NCI-H226 (cell line): ENCODE measurements around the gene PLXNA4.

Source experiments
- DNase-seq: peaks from one replicate; pipeline ENCODE4 v3.0.0-alpha.2; 2015

The PLXNA4 gene

DNA sequence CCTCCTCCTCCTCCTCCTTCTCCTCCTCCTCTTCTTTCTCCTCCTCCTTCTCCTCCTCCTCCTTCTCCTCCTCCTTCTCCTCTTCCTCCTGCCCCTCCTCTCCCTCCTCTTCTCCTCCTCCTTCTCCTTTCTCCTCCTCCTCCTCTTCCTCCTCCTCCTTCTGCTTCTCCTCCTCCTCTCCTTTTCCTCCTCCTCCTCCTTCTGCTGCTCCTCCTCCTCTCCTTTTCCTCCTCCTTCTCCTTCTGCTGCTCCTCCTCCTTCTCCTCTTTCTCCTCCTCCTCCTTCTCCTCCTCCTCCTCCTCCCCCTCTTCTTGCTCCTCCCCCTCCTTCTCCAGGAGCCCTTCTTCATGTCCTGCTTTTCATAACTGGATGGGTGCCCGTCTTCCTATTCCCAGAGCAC, 12.2 kb downstream of the PLXNA4 start:
- DNase-seq, result no peak

DNA sequence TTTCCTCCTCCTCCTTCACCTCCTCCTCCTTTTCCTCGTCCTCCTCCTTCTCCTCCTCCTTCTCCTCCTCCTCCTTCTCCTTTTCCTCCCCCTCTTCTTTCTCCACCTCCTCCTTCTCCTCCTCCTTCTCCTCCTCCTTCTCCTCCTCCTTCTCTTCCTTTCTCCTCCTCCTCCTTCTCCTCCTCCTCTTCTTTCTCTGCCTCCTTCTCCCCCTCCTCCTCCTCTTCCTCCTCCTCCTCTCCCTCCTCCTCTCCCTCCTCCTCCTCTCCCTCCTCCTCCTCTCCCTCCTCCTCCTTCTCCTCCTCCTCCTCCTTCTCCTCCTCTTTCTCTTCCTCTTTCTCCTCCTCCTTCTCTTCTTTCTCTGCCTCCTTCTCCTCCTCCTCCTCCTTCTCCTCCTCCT, 13.6 kb downstream of the PLXNA4 start:
- no peak for DNase-seq

DNA sequence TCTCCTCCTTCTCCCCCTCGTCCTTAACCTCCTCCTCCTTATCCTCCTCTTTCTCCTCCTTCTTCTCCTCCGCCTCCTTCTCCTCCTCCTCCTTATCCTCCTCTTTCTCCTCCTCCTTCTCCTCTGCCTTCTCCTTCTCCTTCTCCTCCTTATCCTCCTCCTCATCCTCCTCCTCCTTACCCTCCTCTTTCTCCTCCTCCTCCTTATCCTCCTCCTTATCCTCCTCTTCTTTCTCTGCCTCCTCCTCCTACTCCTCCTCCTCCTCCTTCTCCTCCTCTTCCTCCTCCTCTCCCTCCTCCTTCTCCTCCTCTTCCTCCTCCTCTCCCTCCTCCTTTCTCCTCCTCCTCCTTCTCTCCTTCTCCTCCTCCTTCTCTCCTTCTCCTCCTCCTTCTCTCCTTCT, 14.5 kb downstream of the PLXNA4 start:
- DNase-seq, result no peak

DNA sequence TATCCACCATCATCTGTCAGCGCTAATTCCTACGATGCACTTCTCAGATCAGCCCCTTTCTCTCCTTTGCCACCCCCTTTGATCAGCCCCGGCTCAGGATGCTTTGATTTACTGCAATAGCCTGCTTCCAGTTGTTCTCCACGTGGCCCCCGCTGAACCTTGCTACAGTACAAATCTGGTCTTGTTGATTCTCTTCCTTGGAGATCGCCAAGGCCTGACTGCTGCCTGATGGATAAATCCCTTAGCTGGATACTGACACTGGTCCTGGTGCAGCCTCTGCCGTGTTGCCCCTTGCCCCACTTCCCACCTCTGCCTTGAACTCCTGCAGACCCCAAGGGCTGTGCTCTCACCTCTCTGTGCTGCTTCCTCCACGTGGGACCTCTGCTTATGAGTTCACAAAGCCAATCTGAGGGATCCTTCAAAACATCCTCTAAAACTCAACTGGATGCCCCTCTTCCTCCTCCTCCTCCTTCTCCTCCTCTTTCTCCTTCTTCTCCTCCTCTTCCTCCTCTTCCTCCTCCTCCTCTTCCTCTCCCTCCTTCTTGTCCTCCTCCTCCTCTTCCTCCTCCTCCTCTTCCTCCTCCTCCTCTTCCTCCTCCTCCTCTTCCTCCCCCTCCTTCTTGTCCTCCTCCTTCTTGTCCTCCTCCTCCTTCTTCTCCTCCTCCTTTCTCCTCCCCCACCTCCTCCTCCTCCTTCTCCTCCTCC, 15.3 kb downstream of the PLXNA4 start:
- no peak for DNase-seq

DNA sequence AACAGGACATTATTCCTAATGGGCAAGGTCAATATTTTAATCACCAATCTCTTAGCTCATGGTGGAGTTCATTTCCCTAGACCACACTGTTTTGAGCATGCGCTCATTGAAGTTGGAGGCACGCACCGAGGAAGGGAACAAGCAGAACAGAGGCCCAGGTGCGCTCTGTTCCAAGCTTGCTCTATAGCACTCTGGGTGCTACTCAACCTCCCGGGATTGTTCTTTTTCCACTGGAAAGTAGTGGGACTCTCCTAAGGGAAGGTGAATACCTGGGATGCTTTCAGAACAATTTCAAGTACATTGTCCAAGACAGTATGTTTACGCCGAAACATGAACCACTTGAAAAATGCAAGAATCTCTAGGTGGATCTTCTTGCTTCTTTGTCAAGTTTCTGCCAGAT, 16.2 kb downstream of the PLXNA4 start:
- no peak for DNase-seq

DNA sequence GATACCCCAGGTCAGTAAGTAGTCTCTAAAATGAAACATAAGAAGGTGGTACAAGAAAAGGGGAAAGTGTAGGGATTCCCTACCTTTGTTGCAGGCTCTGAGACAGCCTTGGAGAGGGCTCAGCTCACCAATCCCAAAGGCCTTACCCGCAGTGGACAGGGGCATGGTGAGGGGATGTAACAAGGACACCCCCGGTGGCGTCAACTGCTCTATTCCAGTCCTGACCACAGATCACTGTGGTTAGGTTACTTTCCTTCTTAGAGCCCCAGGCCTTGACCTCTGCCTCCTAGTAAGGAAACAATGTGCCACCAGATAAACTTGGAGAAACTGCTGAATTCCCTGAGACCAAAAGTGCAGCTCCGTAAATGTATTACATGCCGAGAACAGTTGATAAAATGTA, 17.5 kb downstream of the PLXNA4 start:
- DNase-seq, result no peak

DNA sequence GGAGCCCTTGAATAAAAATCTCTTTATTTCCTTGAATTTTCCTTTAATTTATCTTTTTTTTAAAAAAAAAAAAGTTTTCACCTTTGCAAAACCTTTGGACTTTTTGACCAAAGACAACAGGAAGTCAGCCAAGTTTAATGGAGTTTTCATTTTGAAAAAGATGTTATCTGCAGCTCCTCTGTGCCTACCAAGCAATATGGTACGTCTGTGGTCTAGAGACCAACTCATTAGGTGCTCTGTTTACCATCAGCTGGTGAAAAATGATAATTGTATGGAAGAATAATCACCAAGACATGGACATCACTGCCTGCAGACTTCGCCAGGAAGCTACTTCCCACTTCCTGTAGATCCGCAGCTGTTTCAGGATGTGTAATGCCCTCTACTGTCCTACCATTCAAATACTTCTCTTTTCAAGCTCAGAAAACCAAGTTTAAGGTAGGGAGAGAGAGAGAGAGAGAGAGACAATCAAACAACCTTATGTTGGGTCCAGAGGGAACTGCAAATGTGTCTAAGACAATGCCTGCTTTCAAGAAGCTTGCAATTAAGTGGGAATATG, 18.7 kb downstream of the PLXNA4 start:
- DNase-seq, result no peak

DNA sequence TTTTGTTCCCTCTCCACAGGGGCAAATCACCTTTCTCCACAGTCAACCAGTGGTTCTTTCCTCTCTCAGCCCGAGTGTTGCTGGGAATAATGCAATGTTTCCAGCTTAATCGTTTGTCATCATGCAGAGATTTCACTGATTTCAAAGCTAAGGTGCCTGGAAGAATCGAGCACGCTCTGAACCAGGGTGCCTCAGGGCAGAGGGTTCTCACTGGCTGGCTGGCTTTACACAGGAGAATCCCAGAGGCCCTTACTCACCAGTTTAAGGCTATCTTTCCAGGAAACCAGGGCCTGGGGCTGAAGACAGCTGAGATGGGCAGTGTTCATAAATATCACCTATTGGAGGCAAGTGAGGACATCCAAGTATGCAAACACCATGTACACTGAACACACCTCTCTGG, 21.8 kb downstream of the PLXNA4 start:
- DNase-seq, result no peak

DNA sequence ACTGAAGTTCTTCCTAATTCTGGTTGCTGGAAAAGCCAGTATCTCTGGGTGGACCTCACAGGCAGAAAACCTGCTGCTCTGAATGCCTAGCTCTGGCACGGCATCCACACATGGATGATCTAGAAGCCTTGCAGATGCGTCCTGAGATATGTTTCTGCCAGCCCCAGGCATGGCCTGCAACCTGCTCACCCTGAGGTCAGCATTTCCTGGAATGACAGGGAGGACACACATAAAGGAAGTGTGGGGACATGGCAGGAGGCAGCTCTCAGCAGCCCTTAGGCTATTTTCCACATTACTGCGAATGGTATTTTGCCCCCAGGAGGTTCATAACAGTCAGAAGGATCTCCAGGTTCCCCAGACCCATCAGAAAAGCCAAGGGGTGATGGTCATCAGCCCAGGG, 23.2 kb downstream of the PLXNA4 start:
- DNase-seq, result no peak

DNA sequence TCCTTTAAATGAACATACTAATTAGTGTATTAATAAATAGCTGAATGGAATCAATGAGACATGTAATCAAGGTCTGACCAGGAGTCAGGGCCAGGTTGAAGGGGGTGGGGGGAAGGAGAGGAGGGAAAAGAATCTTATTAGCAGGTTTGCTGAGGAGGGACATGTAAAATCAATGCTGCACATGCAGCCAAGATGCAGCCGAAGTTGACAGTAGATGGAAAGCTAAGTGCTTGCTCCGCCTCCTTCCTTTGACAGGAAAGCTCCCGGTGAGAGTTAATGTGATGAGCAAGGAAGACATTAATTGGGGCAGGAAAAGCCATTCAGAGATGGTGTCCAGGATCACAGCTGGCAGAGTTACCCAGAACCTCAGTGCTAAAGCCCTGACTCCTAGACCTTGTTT, 24.4 kb downstream of the PLXNA4 start:
- no peak for DNase-seq

DNA sequence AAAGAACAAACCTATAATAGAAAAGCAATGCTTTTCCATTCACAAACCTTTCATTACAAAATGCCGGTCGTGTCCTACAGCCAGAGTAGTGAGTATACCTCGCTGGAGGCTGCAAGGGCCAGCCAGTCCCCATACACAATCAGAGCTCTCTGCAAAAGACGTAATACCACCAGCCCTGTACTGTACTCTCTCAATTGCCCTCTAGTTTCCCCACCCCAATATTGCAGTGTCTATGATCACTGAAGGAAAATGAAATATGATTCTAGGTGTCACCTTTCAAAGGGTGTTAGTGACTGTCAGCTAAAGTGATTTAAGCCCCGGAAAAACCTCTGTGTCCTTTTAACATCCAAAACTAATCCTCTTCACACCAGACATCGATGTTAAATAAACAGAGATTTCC, 24.8 kb downstream of the PLXNA4 start:
- no peak for DNase-seq

DNA sequence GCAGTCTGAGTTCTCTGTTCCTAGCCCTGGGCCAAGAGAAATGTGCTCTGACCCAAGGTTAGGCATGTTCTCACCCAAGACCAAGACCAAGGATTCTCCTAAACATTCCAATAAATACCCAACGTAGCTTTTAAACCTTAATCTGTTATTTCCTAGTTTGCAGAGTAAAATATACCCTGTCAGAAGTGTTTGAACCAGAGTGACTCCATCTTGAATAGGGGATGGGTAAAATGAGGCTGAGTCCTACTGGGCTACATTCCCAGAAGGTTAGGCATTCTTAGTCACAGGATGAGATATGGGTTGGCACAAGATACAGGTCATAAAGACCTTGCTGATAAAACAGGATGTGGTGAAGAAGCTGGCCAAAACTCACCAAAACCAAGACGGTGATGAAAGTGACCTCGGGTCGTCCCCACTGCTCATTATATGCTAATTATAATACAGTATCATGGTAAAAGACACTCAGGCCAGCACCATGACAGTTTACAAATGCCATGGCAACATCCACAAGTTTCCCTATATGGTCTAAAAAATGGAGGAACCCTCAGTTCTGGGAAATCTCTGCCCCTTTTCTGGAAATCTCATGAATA, 27.7 kb downstream of the PLXNA4 start:
- peak; percentile 47 for DNase-seq

DNA sequence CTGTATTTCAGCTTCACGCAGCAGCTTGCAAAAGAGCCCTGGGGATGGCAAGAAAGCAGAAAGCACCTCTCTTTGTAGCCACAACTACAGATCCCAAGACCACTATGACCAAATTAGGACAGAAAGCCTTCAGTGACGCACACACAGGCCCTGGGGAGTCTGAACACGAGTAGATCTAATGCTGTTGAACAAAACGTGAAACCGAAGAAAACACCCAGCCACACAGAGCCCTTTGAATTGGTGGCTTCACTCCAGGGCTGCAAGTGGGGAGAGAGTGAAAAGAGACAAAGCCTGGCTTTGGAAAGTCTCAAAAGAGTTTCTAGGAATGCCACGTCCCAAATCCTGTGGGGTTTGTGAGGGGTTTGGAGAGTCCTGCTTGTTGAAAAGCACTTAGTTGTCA, 28.4 kb downstream of the PLXNA4 start:
- no peak for DNase-seq

DNA sequence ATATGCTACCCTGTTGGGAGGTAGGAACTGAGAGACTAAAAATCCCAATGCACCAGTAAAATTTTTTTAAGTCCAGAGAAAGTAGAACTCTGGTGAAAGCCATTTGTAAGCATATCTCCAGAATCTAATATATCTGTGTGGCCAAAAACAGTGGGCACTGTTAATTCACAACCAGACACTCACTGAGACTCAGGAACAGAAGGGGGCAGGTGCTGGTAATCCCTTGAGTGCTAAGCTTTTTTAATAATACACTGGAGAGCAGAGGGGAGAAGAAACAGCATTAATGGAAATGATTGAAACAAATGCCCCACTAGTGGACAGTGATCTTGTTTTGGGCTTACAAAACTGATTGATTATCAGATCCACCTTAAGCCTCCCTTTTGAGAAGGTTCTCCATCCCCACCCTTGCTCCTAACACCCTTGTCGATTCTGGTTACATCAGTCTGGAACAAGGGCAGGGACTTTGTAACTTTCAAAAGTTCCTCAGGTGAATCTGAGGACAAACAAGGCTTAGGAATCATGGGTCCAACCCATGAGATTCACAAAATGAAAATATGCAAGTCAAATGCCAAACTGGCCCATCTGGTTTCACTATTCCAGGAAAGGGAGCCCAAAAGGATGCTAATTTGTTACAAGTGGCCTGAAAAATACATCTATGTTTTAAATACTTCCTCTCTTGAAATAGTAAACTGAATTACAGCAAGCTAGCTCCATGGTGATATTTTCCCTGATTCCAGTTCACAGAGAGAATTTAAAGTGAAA, 29.7 kb downstream of the PLXNA4 start:
- DNase-seq, result no peak

DNA sequence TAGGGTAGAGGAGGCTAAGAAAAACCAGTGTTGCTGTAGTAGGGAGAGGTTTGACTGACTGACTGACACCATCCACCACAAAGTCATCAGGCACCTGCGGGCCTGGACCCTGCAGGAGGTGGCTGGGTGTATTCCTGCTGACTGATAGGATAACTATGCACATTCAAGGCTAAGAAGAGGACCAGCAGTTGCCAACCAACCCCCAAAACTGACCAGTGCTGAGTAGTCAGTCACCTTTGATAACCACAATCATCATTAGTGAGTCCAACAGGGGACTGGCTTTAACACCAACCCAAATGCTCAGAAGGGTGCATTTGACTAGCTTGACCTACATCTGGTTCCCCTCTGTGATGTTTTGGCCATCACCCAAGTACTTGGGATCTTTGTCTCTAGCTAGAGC, 30.5 kb downstream of the PLXNA4 start:
- DNase-seq, result no peak

DNA sequence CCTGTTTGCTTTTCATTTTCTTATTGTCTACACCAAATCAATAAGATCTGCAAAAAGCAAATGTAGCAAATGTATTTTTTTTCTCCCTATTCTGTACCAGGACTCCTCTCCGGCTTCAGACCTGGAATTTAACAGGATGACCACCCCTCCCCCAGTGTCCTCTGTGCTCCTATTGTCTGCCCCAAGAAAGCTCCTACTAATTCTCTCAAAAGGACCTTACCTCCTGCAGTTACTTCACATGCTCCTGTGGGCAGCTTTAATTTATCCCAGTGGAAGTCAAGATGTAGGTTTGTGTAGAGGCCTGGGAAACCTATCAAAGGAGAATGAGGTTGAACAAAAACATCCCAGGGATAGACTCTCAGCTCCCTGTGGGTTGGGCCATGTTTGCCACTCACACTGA, 31.3 kb downstream of the PLXNA4 start:
- DNase-seq, result no peak

DNA sequence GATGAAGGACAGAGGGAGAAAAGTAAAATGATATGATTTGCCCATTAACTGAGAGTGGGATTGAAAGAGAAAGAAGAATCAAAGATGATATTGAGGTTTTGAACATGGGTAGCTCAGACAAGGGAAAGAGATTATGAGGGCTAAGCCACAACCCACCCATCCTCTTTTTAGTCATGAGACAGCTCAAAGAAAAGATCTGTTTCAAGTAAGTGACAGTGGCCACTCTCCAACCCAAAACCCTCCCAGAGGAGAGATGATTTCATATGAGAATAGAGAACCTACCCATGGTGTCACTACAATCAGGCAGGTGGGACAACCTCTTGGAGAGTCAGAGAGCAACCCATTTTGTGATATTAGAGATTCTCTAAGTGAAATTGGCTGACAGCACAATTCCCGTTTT, 32.2 kb downstream of the PLXNA4 start:
- no peak for DNase-seq

DNA sequence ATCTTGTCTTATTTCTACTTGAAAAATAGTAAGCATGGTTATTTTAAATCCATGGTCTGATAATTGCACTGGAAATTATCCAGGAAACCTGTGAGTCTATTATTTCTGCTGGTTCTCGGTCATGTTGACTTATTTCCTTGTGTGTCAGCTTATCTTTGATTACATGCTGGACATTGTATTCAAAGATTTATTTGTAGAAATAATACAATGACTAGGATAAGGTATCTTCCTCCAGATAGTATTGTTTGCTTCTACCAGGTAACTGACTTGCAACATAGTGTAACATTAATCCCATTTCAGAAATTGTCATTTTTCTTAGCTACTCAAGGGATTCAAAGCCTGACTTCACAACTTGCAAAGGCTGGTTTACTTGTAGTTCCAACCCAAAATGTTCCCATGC, 33.4 kb downstream of the PLXNA4 start:
- DNase-seq, result no peak

DNA sequence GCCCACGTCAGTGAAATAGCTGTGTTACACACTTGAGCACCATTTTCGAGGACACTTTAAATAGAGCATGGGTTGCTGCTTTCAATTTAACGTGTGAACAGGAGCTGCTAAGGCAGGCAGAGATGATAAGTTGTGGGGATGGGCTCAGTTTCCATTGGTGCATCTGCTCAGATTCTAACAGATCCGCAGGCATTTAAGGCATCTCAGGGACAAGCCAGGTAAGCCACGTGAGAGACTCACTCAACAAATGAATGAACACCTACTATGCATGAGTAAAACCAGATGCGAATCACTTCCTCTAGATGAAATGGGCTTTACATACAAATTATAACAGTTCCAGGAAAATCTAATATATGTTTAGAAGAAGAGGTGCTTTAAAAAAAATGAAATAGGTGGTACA, 34.6 kb downstream of the PLXNA4 start:
- DNase-seq, result no peak

DNA sequence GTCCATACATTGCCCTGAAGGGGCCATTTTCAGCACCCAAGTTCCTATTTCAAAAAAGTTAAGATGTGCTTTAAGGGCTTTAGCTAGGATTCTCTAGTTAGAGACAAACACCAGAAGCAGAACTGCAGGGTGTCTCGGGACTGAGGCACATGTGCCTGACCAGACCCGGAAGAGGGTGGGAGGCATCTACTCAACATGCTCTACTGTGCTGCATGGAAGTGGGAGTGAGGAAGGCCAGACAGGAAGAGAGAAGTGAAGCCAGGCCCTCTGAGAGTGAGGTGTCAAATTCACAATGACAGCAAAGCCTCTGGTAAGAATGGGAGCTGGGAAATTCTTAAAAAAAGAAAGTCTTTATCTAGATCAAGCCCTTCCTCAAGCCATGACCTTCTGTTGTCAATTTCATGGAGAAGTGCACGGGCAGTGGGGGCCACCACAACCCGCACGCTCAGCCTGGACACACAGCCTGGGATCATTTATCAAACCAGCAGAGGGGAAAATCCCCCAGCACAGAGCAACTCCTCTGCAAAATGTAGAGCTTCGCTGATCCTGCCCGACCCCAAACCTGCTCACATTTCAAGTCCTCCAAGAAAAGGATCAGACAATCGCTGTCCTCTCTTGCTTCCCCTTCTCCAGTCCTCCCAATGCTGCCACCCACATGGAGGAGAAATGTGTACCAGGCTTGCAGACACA, 38.7 kb downstream of the PLXNA4 start:
- no peak for DNase-seq

DNA sequence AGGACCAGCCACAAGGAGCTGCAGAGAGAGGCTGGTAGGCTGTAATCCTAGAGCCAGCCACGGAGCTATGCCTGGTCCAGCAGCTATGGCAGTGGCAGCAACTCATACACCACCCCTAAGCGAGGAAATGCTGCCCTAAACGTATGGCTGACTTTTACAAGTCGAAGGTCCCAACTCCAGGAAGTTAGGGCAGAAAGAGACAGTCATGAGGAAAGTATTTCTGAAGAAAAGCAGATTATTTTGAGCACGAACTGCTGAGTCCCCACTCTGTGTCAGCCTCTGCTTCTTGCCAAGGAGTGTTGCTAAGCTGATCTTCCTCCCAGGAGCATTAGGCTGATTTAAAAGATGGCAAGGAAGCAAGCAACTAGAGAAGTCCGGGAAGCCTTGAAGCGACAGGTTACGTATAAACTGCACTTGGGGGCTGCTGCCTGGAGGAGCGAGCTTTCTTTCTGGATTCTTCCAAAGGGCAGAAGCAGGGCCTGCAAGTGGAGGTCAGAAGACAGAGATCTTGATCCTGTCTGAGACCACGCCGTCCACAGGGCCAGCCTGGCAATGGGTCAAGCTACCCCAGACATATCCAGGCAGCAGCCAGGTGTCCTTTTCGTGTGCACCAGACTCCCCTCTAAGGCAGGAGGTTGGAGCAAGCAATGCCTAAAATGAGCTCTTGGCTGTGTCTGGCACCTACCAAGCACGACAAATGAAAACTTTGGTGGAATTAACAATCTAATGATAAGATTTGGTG, 39.4 kb downstream of the PLXNA4 start:
- DNase-seq, result peak; percentile 17

DNA sequence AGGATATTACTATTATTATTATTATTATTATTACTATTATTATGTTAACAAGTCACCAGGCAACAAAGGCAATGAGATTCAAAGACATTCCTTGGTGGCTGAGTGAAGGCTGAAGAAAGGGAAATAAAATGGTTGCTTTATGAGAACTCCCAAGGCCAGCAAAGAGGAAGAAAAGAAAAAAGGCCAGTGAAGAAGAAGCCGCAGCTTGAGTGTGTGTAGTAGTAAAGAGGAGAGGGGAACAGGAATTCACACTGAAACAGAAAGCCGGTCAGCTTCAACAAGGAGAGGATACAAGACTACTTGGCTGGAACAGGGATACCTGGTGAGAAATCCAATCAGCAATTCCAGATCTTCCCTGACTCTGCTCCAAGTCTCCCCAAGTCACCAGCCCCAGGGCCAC, 42.4 kb downstream of the PLXNA4 start:
- DNase-seq, result no peak

DNA sequence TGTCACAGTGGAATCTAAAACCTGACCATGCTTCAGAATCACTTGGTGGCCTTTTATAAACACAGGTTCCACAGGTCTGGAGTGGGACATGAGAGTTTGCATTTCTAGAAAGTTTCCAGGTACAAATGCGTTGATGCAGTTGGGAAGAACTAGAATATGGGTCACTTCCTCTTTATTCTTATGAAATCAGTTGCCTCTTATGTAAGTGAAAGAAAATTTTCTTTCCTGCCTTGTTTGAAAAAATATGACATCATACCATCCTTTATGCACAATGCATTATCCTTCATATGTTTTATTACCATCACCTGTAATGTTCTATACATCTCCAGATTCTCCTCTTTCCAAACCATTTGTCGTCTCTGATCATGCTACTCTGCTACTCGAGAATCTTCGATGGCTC, 44.0 kb downstream of the PLXNA4 start:
- no peak for DNase-seq
